ENCODE measurements around the gene LBR.
A peak's percentile ranks its signal among the peaks of the same experiment; 100 is the strongest.
"Not testable (repeated sequence)": the region's sequence is repeated elsewhere in the genome, so short reads cannot be mapped to it uniquely, and the experiment has no call there.

LBR gene

DNA sequence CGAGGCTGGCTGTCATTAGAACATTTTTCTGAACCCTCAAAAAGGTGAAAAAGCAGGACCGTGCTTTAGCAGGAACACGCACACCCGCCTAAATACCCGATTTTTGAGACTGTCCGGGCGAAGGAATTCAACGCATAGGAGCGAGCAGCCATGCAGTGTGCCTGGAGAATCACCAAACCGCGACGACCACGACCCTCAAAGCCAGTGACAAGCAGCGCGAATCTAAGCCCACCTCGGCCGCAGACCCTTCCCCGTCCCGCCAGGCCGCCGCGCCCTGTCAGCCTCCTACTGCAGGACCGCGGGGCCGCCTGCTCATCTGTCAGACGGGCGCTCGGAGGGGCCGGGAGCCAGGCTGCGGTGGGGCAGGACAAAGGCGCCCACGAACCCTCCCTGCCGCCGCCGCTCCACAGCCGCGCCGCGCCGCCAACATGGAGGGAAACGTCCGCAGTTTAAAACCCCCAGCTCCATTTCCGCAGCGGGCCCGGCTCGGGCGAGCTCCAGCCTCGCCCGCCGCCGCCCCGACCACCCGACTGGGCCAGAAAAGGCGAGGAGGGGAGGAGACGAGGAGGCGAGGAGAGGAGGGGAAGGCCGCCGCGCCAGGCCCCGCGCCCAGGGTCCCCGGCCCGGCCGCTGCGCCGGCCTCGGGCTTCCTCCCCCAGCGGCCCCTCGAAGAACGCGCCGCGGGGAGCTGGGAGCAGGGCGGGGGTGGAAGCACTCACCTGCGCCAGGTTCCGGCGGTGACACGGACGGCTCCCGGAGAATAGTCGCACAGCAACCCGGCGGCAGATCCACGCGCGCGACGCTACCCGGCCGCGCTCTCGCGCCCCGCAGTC is at the start of gene LBR:
LBR (minus strand) TSS at position 804 of the 833 bp plus-strand sequence. CDS start 3,963 bp downstream, outside the sequence.
- DNase-seq (ENCODE audit: insufficient read length, low spot score) (no peak), FAIRE-seq (no peak)
- TF ChIP-seq POLR2A (IDR thresholded peaks at IDR 0.05; ENCODE audit: low read depth, low read length) = peak; percentile 69

DNA sequence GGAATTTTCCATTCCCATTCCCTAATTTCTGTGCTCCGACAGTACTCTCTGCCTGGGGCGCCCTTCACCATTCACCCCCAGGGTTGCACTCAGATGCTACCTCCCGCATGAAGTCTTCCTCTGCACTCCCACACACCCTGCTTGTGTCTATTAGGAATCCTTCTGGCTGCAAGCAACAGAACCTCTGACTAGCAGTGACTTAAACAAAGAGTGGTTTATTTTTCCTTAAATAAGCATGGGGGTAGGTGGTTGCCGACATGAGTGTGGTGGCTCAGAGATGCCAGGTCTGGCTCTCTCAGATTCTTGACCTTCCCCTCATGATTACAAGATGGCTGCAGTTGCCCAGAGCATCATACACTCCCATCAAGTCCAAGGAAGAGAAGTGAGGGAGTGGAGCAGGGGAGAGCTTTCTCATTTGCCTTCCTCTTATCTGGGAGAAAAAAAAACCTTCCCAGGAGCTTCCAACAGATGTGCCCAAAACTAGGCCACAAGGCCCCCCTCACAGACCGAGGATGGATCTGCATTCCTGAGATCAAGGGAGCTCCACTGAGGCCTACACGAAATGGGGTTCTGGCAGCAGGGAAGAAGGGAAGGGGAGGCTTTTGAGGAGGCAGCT is 49.6 kb upstream of the LBR start:
- TF ChIP-seq POLR2A (IDR thresholded peaks at IDR 0.05; ENCODE audit: low read depth, low read length) = no peak
- DNase-seq (ENCODE audit: insufficient read length, low spot score) (no peak), FAIRE-seq (no peak)

DNA sequence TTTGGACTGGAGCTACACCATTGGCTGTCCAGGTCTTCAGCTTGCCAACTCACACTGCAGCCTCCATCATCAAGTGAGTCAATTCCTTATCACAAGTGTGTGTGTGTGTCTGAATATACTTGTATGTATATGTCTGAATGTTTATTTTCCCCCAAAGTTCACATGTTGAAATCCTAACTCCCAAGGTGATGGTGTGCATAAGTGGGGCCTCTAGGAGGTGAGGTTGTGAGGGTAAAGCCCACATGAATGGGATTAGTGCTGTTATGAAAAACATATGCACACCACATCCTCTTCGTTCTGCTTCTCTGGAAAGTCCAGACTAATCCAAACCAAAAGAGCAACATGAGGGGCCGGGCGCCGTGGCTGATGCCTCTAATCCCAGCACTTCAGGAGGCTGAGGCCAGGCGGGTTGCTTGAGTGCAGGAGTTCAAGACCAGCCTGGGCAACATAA is 48.7 kb upstream of the LBR start:
- DNase-seq (ENCODE audit: insufficient read length, low spot score) = no peak
- TF ChIP-seq POLR2A (IDR thresholded peaks at IDR 0.05; ENCODE audit: low read depth, low read length) = no peak
- no peak for FAIRE-seq

DNA sequence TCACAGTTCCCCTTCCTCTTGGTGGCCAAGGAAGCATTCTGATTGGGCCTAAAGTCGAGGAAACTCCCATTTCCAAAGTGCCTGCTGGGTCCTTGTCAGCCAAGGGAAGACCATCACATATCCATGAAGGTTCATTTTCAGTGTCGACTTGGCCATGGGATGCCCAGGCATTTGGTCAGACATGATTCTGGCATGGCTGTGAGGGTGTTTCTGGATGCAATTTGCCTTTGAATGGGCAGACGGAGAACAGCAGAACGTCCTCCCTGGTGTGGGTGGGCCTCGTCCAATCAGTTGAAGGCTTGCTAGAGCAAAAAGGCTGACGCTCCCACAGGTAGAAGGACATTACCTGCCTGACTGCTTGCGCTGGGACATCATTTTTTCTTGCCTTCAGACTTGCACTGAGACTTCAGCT is 48.3 kb upstream of the LBR start:
- TF ChIP-seq POLR2A (IDR thresholded peaks at IDR 0.05; ENCODE audit: low read depth, low read length) = no peak
- DNase-seq (ENCODE audit: insufficient read length, low spot score) = no peak
- FAIRE-seq = no peak

DNA sequence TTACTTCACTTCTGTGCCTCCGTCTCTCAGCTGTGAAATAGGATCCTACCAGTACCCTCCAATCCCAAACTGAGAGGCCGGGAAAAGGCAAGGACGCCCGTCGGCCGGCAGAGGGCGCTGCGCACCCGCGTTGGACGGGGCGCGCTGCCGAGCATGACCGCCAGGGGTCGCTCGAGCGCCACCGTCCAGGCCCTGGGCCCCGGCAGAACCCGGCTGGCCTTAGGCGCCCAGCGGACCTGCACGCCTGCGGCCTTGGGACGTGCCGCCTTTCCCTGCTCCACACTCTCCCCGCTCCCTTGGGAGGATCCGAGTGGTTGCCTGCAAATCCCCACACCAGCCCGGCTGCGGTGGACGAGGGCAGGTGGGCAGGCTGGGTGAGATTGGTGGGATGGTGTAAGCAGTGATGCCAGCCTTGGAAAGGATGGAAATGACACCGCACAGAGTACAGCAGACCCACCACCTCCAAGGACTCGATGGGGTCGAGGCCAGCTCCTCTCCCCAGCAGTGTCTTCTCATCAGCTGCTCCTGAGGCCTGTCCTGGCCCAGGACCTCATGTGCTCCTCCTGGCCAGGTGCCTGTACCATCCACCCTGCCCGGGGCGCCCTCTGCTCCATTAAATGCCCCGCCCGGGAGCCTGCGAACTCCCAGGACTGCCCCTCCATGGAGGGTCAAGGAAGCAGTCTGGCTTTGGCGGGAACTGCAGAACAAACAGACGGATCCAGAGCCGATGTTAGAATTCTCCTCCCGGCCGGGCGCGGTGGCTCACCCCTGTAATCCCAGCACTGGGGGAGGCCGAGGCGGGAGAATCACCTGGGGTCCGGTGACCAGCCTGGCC is 47.4 kb upstream of the LBR start:
- TF ChIP-seq POLR2A (IDR thresholded peaks at IDR 0.05; ENCODE audit: low read depth, low read length) = no peak
- DNase-seq (ENCODE audit: insufficient read length, low spot score) = peak; percentile 82
- FAIRE-seq = no peak

DNA sequence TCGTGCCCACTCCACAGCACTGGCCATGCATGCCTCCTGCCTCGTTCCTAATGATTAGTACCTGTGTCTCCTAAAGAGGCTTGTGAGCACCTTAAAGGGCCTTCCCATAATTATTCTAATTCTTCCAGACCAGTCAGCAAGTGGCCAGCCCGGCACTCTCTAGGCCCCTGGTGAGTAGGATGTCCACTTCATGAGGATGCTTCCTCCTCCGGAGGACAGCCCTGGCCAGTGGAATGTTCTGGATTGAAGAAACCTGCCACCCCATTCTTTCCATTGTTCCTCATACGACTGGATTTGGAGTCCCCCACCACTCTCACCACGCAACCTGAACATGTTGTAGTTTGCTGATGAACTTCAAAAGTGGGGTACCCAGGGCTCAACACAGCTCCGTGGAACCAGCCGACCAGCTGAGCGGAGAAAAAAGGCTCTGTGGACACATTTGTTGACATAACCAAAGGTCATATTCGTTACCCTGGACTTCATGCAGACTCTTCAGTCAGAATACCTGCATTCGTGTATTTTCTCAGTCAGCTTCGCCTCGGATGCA is 46.7 kb upstream of the LBR start:
- no peak for FAIRE-seq
- TF ChIP-seq POLR2A (IDR thresholded peaks at IDR 0.05; ENCODE audit: low read depth, low read length) = no peak
- no peak for DNase-seq (ENCODE audit: insufficient read length, low spot score)

DNA sequence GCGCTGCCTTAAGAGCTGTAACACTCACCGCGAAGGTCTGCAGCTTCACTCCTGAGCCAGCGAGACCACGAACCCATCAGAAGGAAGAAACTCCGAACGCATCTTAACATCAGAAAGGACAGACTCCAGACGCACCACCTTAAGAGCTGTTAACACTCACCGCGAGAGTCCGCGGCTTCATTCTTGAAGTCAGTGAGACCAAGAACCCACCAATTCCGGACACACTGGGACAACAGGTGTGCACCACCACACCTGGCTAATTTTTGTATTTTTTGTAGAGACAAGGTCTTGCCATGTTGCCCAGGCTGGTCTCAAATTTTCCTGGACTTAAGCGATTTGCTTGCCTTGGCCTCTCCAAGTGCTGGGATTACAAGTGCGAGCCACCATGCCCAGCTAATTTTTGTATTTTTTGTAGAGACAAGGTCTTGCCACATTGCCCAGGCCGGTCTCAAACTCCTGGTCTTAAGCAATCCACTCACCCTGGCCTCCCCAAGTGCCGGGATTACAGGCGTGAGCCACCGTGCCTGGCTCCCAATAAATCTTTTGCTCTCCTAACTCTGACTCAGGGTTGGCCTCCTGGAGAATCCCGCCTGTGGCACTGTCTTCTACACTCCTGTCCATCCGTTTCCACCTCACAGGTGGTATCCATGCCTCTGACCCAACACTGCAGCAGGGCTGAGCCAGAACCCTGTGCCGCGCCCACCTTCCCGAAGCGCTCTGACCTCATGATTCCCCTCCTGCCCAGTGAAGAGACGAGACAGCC is 46.0 kb upstream of the LBR start:
- FAIRE-seq; DNase-seq (ENCODE audit: insufficient read length, low spot score): not testable (repeated sequence)

DNA sequence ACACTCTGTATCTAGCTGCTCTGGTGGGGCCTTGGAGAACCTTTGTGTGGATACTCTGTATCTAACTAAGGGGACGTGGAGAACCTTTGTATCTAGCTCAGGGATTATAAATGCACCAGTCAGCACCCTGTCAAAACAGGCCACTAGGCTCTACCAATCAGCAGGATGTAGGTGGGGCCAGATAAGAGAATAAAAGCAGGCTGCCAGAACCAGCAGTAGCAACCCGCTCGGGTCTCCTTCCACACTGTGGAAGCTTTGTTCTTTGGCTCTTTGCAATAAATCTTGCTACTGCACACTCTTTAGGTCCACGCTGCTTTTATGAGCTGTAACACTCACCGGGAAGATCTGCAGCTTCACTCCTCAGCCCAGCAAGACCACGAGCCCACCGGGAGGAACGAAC is 45.4 kb upstream of the LBR start:
- not testable (repeated sequence) for FAIRE-seq; DNase-seq (ENCODE audit: insufficient read length, low spot score)

DNA sequence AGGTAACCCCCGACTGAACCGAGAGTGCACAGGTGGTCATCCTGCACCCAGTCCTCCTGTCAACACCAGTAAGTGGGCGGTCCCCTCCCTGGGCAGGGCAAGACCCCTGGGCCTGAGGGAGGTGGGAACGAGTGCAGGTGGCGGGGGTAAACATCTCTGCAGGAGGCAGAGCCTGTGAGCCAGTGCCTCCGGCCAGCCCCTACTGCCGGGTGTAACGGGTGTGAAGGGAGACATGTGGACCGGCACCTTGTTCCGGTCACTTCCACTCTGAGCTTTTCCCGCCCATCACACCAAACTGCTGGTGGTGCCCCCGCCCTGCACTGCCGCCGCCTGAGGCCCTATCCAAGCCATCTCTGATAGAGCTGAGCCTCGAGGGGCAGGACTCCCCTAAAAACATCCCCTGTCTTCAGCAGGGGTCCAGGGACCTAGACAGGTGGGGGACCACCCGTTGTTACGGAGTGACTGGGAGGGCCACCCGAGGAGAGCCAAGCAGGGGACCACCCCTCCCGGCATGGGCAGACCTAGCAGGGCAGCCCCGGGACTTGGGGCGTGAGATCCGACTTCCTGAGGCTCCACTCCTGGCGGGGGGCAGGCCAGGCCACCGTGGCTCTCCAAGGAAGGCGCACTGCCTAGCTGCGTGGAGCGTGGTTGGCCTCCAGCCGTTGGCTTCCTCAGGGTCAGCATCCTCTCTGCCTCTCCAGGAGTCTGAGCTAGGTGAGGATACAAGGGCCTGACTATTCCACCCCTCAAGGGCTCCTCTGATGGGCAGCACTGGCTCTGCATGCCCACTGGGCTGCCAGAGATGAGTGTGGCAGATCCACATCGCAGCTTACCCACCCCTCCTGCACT is 43.8 kb upstream of the LBR start:
- DNase-seq (ENCODE audit: insufficient read length, low spot score) = no peak
- TF ChIP-seq POLR2A (IDR thresholded peaks at IDR 0.05; ENCODE audit: low read depth, low read length) = no peak
- no peak for FAIRE-seq

DNA sequence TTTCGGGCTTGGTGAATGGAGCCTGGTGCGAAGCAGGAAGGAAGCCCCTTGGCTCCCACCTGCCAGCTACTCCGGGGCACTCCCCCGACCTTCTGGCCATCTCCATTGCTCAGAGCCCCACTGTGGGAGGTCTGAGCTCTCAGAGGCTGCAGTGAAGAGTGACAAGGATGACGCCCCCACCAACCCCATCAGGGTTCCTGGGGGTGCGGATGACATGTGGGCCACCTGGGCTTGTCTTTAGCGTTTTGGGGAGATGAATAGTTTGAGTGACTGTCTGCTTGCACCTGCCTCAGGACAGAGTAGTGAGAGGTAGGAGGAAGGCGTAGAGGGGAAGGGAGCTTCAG is 43.2 kb upstream of the LBR start:
- DNase-seq (ENCODE audit: insufficient read length, low spot score) = no peak
- no peak for FAIRE-seq
- TF ChIP-seq POLR2A (IDR thresholded peaks at IDR 0.05; ENCODE audit: low read depth, low read length) = no peak

DNA sequence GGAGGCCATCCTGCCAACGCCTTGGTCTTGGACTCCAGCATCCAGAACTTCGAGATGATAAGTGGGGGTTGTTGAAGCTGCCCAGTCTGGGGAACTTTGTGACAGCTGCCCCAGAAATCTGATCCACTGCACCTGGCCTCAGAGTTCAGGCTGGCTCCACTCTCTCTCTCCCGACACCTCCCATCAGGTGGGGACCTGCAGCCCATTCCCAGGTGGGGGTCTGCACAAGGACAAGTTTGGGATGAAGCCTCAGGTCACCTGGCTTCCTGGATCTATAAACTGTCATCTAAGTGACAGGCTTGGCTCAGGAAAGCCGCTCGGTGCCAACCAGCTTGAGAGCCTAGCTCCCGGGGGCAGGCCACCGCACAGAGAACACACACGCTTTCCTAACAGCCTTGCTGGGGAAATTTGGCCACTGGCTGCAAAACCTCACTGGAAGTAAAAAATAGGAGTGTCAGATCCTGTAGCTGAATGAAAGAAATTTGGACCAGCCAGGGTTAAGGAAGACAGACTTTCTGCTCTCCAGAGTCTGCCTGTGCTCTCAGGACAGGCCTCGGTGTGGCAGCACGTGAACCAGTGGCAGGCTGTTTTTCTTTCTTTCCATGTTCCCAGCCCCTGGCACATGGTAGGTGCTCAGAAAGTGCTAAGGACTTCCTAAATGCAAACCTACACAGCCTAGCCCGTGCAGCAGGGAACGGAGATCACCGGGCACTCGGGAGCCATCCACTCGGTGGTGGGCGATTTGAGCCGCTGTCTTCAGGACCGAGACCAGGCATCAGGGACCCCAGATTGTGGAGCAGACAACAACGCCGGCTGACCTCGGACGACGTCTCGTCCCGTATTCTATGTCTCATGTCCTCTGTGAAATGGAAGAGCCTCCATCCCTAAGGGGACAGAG is 42.6 kb upstream of the LBR start:
- DNase-seq (ENCODE audit: insufficient read length, low spot score) = no peak
- TF ChIP-seq POLR2A (IDR thresholded peaks at IDR 0.05; ENCODE audit: low read depth, low read length) = no peak
- FAIRE-seq = no peak

DNA sequence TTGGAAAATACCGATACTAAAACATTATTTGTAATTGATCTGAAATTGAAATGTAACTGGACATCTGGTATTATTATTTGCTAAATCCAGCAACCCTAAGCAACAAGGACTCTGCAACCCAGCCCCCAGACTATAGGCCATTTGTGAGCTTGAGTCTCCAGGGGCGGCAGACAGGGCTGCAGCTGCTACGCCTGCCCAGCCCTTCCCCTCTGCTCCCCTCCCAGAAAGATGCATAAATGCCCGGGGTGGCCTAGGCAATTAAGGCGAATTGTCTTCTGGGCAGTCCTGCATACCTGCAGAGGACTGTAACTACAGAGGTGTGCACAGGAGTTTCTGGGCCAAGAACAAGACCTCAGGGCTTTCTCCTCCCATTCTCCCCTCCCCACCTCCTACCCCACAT is 41.2 kb upstream of the LBR start:
- no peak for FAIRE-seq
- no peak for DNase-seq (ENCODE audit: insufficient read length, low spot score)
- TF ChIP-seq POLR2A (IDR thresholded peaks at IDR 0.05; ENCODE audit: low read depth, low read length) = no peak

Data from H54 (cell line).